ENCODE data around the gene HAUS6. TPM values are rescaled to one million over a fixed set of nuclear protein-coding genes. Genes with fewer than 3 reads are reported as not detected.

The HAUS6 gene
- total and polyA plus RNA-seq, 2 of the 13 experiments (the other 11 are each of a cell fraction or from before 2014, with no cell fraction given) = 9.8 to 31.1 TPM

- TF ChIP-seq RORA (CRISPR knock-in tag; IDR thresholded peaks at IDR 0.05) (no peak), RFX1 (IDR thresholded peaks at IDR 0.05) (no peak), MBNL3 (CRISPR knock-in tag; conservative IDR thresholded peaks at IDR 0.05) (no peak), ZNF207 (IDR thresholded peaks at IDR 0.05; ENCODE audit: borderline replicate concordance) (no peak), ZNF274 (CRISPR knock-in tag; IDR thresholded peaks at IDR 0.05) (peak; percentile 59; the same call in 1 of the 2 replicates), CBFB (CRISPR knock-in tag; IDR thresholded peaks at IDR 0.05) (peak; percentile 70; the same call in 1 of the 2 replicates), BRD4 (CRISPR knock-in tag; IDR thresholded peaks at IDR 0.05) (peak; percentile 77; the same call in 1 of the 2 replicates), AHR (CRISPR knock-in tag; IDR thresholded peaks at IDR 0.05) (peak; percentile 35; the same call in 1 of the 2 replicates), ZSCAN12 (CRISPR knock-in tag; IDR thresholded peaks at IDR 0.05) (0 out of 2 replicates have a peak, but pooled peaks have one; percentile 29), FOXA3 (CRISPR knock-in tag; IDR thresholded peaks at IDR 0.05) (peak; percentile 57; the same call in 1 of the 2 replicates), HNF4G (IDR thresholded peaks at IDR 0.05; ENCODE audit: borderline replicate concordance, low read depth, low read length) (peak; percentile 27; the same call in 1 of the 2 replicates), HNF4G (CRISPR knock-in tag; IDR thresholded peaks at IDR 0.05; ENCODE audit: borderline replicate concordance, low read depth) (no peak), HCFC1 (IDR thresholded peaks at IDR 0.05; ENCODE audit: low read depth, low read length) (peak; percentile 86), ETS1 (CRISPR knock-in tag; IDR thresholded peaks at IDR 0.05) (no peak), ZNF329 (CRISPR knock-in tag; IDR thresholded peaks at IDR 0.05; ENCODE audit: low read depth) (no peak), JUND (CRISPR knock-in tag; IDR thresholded peaks at IDR 0.05) (no peak), MATR3 (CRISPR knock-in tag; IDR thresholded peaks at IDR 0.05) (no peak), ZNF703 (CRISPR knock-in tag; IDR thresholded peaks at IDR 0.05; ENCODE audit: borderline replicate concordance) (no peak), KDM3A (CRISPR knock-in tag; IDR thresholded peaks at IDR 0.05; ENCODE audit: low read depth) (0 out of 2 replicates have a peak, but pooled peaks have one; percentile 38), TBP (CRISPR knock-in tag; IDR thresholded peaks at IDR 0.05) (0 out of 2 replicates have a peak, but pooled peaks have one; percentile 41), ZNF580 (CRISPR knock-in tag; IDR thresholded peaks at IDR 0.05; ENCODE audit: borderline replicate concordance, low read depth) (no peak), ZNF670 (CRISPR knock-in tag; IDR thresholded peaks at IDR 0.05; ENCODE audit: borderline replicate concordance) (no peak), STAT6 (CRISPR knock-in tag; IDR thresholded peaks at IDR 0.05; ENCODE audit: borderline replicate concordance) (no peak; the same call in 1 of the 2 replicates), ZNF430 (CRISPR knock-in tag; IDR thresholded peaks at IDR 0.05) (peak; percentile 75; the same call in 1 of the 2 replicates), ZNF788 (CRISPR knock-in tag; IDR thresholded peaks at IDR 0.05; ENCODE audit: borderline replicate concordance) (no peak), ZNF562 (CRISPR knock-in tag; IDR thresholded peaks at IDR 0.05; ENCODE audit: borderline replicate concordance) (no peak), HNRNPUL1 (IDR thresholded peaks at IDR 0.05; ENCODE audit: low read depth, low read length) (no peak), DMAP1 (CRISPR knock-in tag; IDR thresholded peaks at IDR 0.05) (peak; percentile 72; the same call in 1 of the 2 replicates), ZNF234 (CRISPR knock-in tag; conservative IDR thresholded peaks at IDR 0.05) (no peak)
Measured at GRCh38 chr9:19102631-19103345, at the start of gene HAUS6 (continued).

All from HepG2 (cell line).